MG63 (cell line): ENCODE measurements around the gene GRK5. TPM values are rescaled to one million over a fixed set of nuclear protein-coding genes. Genes with fewer than 3 reads are reported as not detected.
"Not testable (repeated sequence)": the region's sequence is repeated elsewhere in the genome, so short reads cannot be mapped to it uniquely, and the experiment has no call there.

ENCODE experiments used
- DNase-seq: peaks from one replicate; pipeline ENCODE4 v3.0.0-alpha.2; 2020
- H3K27me3 ChIP-seq: fragments of 250-450 bp; sonication (Bioruptor Pico); 2 replicates; pipeline ENCODE4 v1.5.1; 2020; ENCODE audit warnings: mild to moderate bottlenecking, moderate library complexity
- H3K36me3 ChIP-seq: fragments of 250-450 bp; sonication (Bioruptor Pico); 2 replicates; pipeline ENCODE4 v1.5.1; 2020; ENCODE audit warnings: mild to moderate bottlenecking, moderate library complexity
- H3K4me3 ChIP-seq: fragments of 250-450 bp; sonication (Bioruptor Pico); 2 replicates; pipeline ENCODE4 v1.5.1; 2020; ENCODE audit warnings: mild to moderate bottlenecking, moderate library complexity
- H3K9me3 ChIP-seq: fragments of 250-450 bp; sonication (Bioruptor Pico); 2 replicates; pipeline ENCODE4 v1.5.1; 2020; ENCODE audit warnings: mild to moderate bottlenecking, moderate library complexity
- total RNA-seq: library from RNA; depleted of rRNA; stranded (reverse); fragments of >200 nt; shearing (Covaris generic); gene quantifications from 2 replicates; pipeline ENCODE4 v1.2.3, GENCODE V29; 2014; ENCODE audit warnings: low replicate concordance

The GRK5 gene
- total RNA-seq, 1 experiment from 2014 or later = 22.8 TPM

- no peaks in the 10 kb centered on the region; the same call in 1 of the 2 replicates for H3K36me3 ChIP-seq
- H3K27me3 ChIP-seq = no peaks in the 10 kb centered on the region
- H3K9me3 ChIP-seq = no peaks in the 10 kb centered on the region
- DNase-seq = peak; percentile 35
- no peak overlapping the region for H3K4me3 ChIP-seq
Observed at GRCh38 chr10:119420950-119421875, 213.8 kb downstream of the GRK5 start.

DNA sequence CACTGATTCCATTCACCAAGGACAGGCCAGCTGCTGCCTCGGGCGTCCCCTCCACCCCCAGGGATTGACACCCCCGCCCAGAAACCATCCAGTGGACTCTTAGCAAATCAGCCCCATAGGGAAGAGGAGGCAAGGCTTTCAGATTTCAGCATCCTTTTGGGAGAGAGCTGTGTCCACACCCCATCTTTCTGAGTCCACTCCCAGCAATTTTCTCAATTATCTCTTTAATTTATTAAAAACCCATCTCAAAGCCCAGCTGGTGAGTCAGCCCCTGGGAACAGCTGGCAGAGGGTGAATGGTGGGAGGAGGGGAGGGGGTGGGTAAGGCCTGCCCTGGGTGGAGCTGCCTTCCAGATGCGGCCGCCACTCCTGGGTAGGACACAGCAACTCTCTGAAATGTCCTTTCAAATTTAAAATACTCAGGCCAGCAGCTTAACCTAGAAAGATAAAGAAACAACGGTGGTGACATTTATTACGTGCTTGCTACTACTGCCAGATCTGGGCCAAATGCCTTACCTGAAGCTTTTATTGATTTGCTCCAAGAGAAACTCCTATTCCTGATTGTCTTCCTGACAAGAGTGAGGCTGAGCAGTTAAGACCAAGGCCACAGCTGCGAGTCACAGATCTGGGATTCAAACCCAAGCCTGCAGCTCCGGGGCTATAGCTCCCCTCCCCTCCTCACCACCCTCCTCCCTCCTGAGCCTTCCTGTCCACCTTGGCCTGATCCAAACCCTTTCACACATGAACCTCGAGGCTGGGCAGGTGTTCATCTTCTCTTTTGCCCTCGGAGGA, 214.7 kb downstream of the GRK5 start:
- Histone ChIP-seq H3K9me3 (no peaks in the 10 kb centered on the region), H3K27me3 (no peaks in the 10 kb centered on the region), H3K36me3 (peaks cover 5% of the 10 kb centered on the region; the same call in 1 of the 2 replicates), H3K4me3 (no peak overlapping the region)
- DNase-seq = peak; percentile 21

GRCh38 chr10:119422682-119423509, 215.5 kb downstream of the GRK5 start:
- Histone ChIP-seq H3K36me3 (peaks cover 5% of the 10 kb centered on the region; the same call in 1 of the 2 replicates), H3K4me3 (no peak overlapping the region), H3K27me3 (no peaks in the 10 kb centered on the region), H3K9me3 (no peaks in the 10 kb centered on the region)
- DNase-seq = no peak

- Histone ChIP-seq H3K9me3 (no peaks in the 10 kb centered on the region), H3K4me3 (no peak overlapping the region), H3K36me3 (peaks cover 5% of the 10 kb centered on the region), H3K27me3 (no peaks in the 10 kb centered on the region)
- DNase-seq = no peak
Observed at GRCh38 chr10:119423510-119424257, 216.3 kb downstream of the GRK5 start.

GRCh38 chr10:119424258-119424975, 217.0 kb downstream of the GRK5 start:
- Histone ChIP-seq H3K27me3 (no peaks in the 10 kb centered on the region), H3K4me3 (no peak overlapping the region), H3K9me3 (no peaks in the 10 kb centered on the region), H3K36me3 (peaks cover 8% of the 10 kb centered on the region)
- no peak for DNase-seq

DNA sequence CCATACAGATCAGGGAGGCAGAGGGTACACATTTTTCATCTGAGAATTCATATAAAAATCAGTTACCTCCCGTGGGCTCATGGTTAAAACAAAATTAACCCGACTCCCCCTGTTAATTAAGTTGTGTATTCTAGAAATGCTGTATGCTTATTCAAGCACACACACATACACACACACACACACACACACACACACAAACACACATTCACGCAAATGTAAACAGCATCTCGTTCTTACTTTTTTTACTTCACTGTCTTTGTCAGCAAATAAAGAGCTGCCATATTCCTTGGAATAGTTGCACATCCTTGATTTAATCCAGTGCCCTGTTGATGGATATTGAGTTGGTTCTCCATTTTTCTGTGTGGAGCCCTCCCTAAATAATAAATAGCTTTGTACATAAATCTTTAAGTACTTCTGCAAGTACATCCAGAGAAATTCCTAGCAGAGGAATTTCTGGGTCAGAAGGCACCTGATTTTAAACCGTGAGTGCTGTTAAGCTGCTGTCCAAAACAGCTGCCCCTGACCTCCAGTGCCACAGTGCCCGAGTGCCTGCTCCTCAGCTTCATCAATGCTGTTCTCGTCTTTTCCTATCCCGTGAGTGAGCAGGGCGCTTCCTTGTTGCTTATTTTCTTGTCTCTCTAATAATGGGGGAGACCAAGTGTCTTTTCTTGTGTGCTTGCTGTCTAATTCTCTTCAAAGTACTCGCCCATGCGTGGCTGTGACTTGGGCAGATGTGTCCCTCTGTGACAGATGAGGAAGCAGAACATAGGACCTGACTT, 217.9 kb downstream of the GRK5 start:
- DNase-seq = no peak
- Histone ChIP-seq H3K4me3 (no peak overlapping the region), H3K36me3 (peaks cover 8% of the 10 kb centered on the region)

GRCh38 chr10:119425881-119426170, 218.5 kb downstream of the GRK5 start:
- Histone ChIP-seq H3K4me3 (no peak overlapping the region), H3K9me3 (no peaks in the 10 kb centered on the region)

More for the DNA sequence above, 217.9 kb downstream of the GRK5 start:
- Histone ChIP-seq H3K9me3 (no peaks in the 10 kb centered on the region), H3K27me3 (no peaks in the 10 kb centered on the region)

GRCh38 chr10:119426699-119427098, 219.3 kb downstream of the GRK5 start:
- H3K9me3 ChIP-seq = no peaks in the 10 kb centered on the region
- no peak overlapping the region for H3K4me3 ChIP-seq
- H3K27me3 ChIP-seq = no peaks in the 10 kb centered on the region
- no peak for DNase-seq
- H3K36me3 ChIP-seq = peaks cover 8% of the 10 kb centered on the region

More at GRCh38 chr10:119425881-119426170, 218.5 kb downstream of the GRK5 start:
- Histone ChIP-seq H3K36me3 (peaks cover 8% of the 10 kb centered on the region), H3K27me3 (no peaks in the 10 kb centered on the region)
- DNase-seq = no peak

DNA sequence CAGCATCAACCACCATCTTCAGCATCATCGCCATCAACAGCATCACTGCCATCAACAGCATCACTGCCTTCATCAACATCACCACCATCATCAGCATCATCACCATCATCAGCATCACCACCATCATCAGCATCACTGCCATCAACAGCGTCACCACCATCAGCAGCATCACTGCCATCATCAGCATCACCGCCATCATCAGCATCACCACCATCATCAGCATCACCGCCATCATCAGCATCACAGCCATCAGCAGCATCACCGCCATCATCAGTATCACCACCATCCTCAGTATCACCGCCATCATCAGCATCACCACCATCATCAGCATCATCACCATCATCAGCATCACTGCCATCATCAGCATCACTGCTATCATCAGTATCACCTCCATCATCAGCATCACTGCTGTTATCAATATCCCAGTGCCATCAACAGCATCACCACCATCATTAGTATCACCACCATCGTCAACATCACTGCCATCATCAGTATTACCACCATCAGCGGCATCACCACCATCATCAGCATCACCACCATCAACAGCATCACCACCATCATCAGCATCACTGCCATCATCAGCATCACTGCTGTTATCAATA, 220.0 kb downstream of the GRK5 start:
- DNase-seq = no peak
- H3K36me3 ChIP-seq = peaks cover 13% of the 10 kb centered on the region
- no peaks in the 10 kb centered on the region for H3K27me3 ChIP-seq
- H3K9me3 ChIP-seq = no peaks in the 10 kb centered on the region
- H3K4me3 ChIP-seq = no peak overlapping the region

GRCh38 chr10:119428789-119429188, 221.4 kb downstream of the GRK5 start:
- Histone ChIP-seq H3K9me3 (no peaks in the 10 kb centered on the region), H3K36me3 (peaks cover 20% of the 10 kb centered on the region), H3K4me3 (no peak overlapping the region), H3K27me3 (no peaks in the 10 kb centered on the region)
- DNase-seq = no peak

- H3K4me3 ChIP-seq = no peak overlapping the region
- DNase-seq = no peak
- H3K36me3 ChIP-seq = peaks cover 27% of the 10 kb centered on the region
- no peaks in the 10 kb centered on the region for H3K27me3 ChIP-seq
- H3K9me3 ChIP-seq = no peaks in the 10 kb centered on the region
Observed at GRCh38 chr10:119429771-119430170, 222.4 kb downstream of the GRK5 start.

- H3K27me3 ChIP-seq = no peaks in the 10 kb centered on the region
- peaks cover 36% of the 10 kb centered on the region for H3K36me3 ChIP-seq
- H3K9me3 ChIP-seq = no peaks in the 10 kb centered on the region
- H3K4me3 ChIP-seq = no peak overlapping the region
- DNase-seq = no peak
Observed at GRCh38 chr10:119431034-119431772, 223.8 kb downstream of the GRK5 start.

DNA sequence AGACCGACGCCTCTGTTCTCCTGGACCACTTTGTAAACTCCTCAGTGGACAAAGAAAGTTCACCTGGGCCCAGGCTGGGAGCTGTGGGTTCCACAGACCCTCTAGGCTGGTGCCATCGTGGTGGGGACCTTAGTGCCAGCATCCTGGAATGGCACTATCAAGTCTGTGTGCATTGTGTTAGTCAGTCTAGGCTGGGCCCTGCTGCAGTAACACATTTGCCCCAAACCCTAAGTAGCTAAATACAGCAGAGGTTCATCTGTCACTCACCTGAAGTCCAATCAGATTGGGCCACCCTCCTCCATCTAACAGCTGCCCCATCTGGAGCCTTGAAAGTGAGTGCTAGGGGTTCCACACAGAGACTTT, 224.4 kb downstream of the GRK5 start:
- DNase-seq = no peak
- H3K36me3 ChIP-seq = peaks cover 33% of the 10 kb centered on the region
- H3K4me3 ChIP-seq = no peak overlapping the region
- H3K9me3 ChIP-seq = no peaks in the 10 kb centered on the region
- no peaks in the 10 kb centered on the region for H3K27me3 ChIP-seq

DNA sequence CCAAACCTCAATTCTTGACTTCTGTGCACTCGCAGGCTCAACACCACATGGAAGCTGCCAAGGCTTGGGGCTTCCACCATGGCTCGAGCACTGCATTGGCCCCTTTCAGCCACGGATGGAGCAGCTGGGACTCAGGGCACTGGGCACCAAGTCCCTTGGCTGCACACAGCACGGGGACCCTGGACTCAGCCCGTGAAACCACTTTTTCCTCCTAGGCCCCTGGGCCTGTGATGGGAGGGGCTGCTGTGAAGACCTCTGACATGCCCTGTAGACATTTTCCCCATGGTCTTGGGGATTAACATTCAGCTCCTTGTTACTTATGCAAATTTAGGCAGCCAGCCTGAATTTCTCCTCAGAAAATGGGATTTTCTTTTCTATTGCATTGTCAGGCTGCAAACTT, 227.6 kb downstream of the GRK5 start:
- DNase-seq, H3K9me3 ChIP-seq, H3K4me3 ChIP-seq, H3K27me3 ChIP-seq: not testable (repeated sequence)
- H3K36me3 ChIP-seq = peaks cover 28% of the 10 kb centered on the region
